ENCODE data around the gene OR52W1. TPM values are rescaled to one million over a fixed set of nuclear protein-coding genes. Genes with fewer than 3 reads are reported as not detected.

OR52W1 gene
- total and polyA plus RNA-seq, 2 donors (not counting 3 experiments of a cell fraction or from before 2014, with no cell fraction given) = not detected

GRCh38 chr11:6237266-6237665 is 38.2 kb downstream of the OR52W1 start:
- Histone ChIP-seq H3K4me2 (ENCODE audit: insufficient read depth, low read length) (no peak overlapping the region), H3K4me1 (ENCODE audit: control insufficient read depth, extremely low read depth, insufficient read depth, low read length) (peaks cover 6% of the 10 kb centered on the region), H3K4me3 (replicated peaks in 1 of 3; ENCODE audit: insufficient read depth in 1 of 3, low read depth in 1 of 3, low read length in 3 of 3) (no peak overlapping the region), H3K9me3 (replicated peaks; ENCODE audit: control insufficient read depth, insufficient read depth, low read length) (no peaks in the 10 kb centered on the region), H3K27me3 (ENCODE audit: control insufficient read depth in 2 of 2, insufficient read depth in 2 of 2, low read length in 2 of 2) (peaks cover 3 to 8% of the 10 kb centered on the region in 2 experiments), H3K27ac (ENCODE audit: insufficient read depth, low read depth, low read length) (no peak overlapping the region), H3K9me1 (replicated peaks; ENCODE audit: control insufficient read depth, extremely low read depth, insufficient read depth, low read length) (no peaks in the 10 kb centered on the region), H2AFZ (ENCODE audit: low read depth, low read length) (no peak overlapping the region), H3K9ac (replicated peaks; ENCODE audit: extremely low read depth, insufficient read depth, low read length) (no peak overlapping the region), H3K36me3 (ENCODE audit: control insufficient read depth in 2 of 2, extremely low read depth in 1 of 2, insufficient read depth in 2 of 2, low read length in 2 of 2) (no peaks in the 10 kb centered on the region), H3K79me2 (ENCODE audit: control insufficient read depth, insufficient read depth, low read length) (peaks cover 13% of the 10 kb centered on the region), H4K20me1 (replicated peaks; ENCODE audit: control insufficient read depth, extremely low read depth, insufficient read depth, low read length) (no peaks in the 10 kb centered on the region)
- no TSS peak for BruUV-seq (replicated peaks)
- intact Hi-C loops (cut with micrococcal nuclease) = loop anchor here (10.0 kb wide), 2 partner anchors 642 to 1632 kb away; partner anchors contain the start of genes TRIM6 and TRIM68
- FAIRE-seq = no peak
- ChIA-PET POLR2A (no interaction called here), CTCF (interaction anchor here (1.0 to 4.3 kb wide), 7 partner anchors 10 to 126 kb away, joined by 3 to 40 read pairs (median 4); no protein-coding TSS in a partner anchor)
- dilution Hi-C loops (cut with MboI; ENCODE audit: extremely low pct_ligation_motif_present, low sequenced_read_pairs) = no loop called here
- DNase-seq (ENCODE audit: low read depth, low spot score) = no peak
- no peak for TF ChIP-seq JUN (IDR thresholded peaks at IDR 0.05; ENCODE audit: borderline replicate concordance, insufficient read depth, insufficient read length, low read depth)

GRCh38 chr11:6237761-6238302 is 38.8 kb downstream of the OR52W1 start:
- no peaks in the 10 kb centered on the region for H3K36me3 ChIP-seq (ENCODE audit: control insufficient read depth in 2 of 2, extremely low read depth in 1 of 2, insufficient read depth in 2 of 2, low read length in 2 of 2)
- H3K27ac ChIP-seq (ENCODE audit: insufficient read depth, low read depth, low read length) = no peak overlapping the region
- BruUV-seq (replicated peaks) = no TSS peak
- dilution Hi-C loops (cut with MboI; ENCODE audit: extremely low pct_ligation_motif_present, low sequenced_read_pairs) = no loop called here
- peaks cover 12% of the 10 kb centered on the region for H3K79me2 ChIP-seq (ENCODE audit: control insufficient read depth, insufficient read depth, low read length)
- no peak overlapping the region for H3K4me2 ChIP-seq (ENCODE audit: insufficient read depth, low read length)
- TF ChIP-seq CTCF (IDR thresholded peaks at IDR 0.05; ENCODE audit: extremely low read depth in 1 of 2, insufficient read depth in 1 of 2, low read depth in 1 of 2, low read length in 2 of 2) (no peak), JUN (IDR thresholded peaks at IDR 0.05; ENCODE audit: borderline replicate concordance, insufficient read depth, insufficient read length, low read depth) (no peak), MAX (IDR thresholded peaks at IDR 0.05; ENCODE audit: insufficient read depth, insufficient read length) (no peak), FOS (IDR thresholded peaks at IDR 0.05; ENCODE audit: borderline replicate concordance, insufficient read depth, low read length) (no peak), GATA2 (IDR thresholded peaks at IDR 0.05; ENCODE audit: insufficient read depth, insufficient read length, low read depth, low read length) (no peak), POLR2AphosphoS5 (IDR thresholded peaks at IDR 0.05; ENCODE audit: insufficient read depth, low read depth, low read length) (no peak), EZH2 (IDR thresholded peaks at IDR 0.05; ENCODE audit: borderline replicate concordance, low read depth, low read length, severe bottlenecking) (no peak), POLR2A (IDR thresholded peaks at IDR 0.05; ENCODE audit: low read depth, low read length) (no peak)
- peaks cover 3 to 12% of the 10 kb centered on the region in 2 experiments for H3K27me3 ChIP-seq (ENCODE audit: control insufficient read depth in 2 of 2, insufficient read depth in 2 of 2, low read length in 2 of 2)
- H2AFZ ChIP-seq (ENCODE audit: low read depth, low read length) = no peak overlapping the region
- H4K20me1 ChIP-seq (replicated peaks; ENCODE audit: control insufficient read depth, extremely low read depth, insufficient read depth, low read length) = no peaks in the 10 kb centered on the region
- no peak overlapping the region for H3K4me3 ChIP-seq (replicated peaks in 1 of 3; ENCODE audit: insufficient read depth in 1 of 3, low read depth in 1 of 3, low read length in 3 of 3)
- intact Hi-C loops (cut with micrococcal nuclease) = loop anchor here (10.0 kb wide), 2 partner anchors 643 to 1633 kb away; partner anchors contain the start of genes TRIM6 and TRIM68
- H3K9ac ChIP-seq (replicated peaks; ENCODE audit: extremely low read depth, insufficient read depth, low read length) = no peak overlapping the region
- FAIRE-seq = no peak
- POLR2A ChIA-PET = no interaction called here
- no peaks in the 10 kb centered on the region for H3K9me3 ChIP-seq (replicated peaks; ENCODE audit: control insufficient read depth, insufficient read depth, low read length)
- peaks cover 6% of the 10 kb centered on the region for H3K4me1 ChIP-seq (ENCODE audit: control insufficient read depth, extremely low read depth, insufficient read depth, low read length)
- CTCF ChIA-PET = interaction anchor here (1.0 to 4.3 kb wide), 7 partner anchors 10 to 125 kb away, joined by 3 to 40 read pairs (median 5); no protein-coding TSS in a partner anchor
- no peaks in the 10 kb centered on the region for H3K9me1 ChIP-seq (replicated peaks; ENCODE audit: control insufficient read depth, extremely low read depth, insufficient read depth, low read length)
- DNase-seq (ENCODE audit: low read depth, low spot score) = no peak
